A549 (cell line): ENCODE data around the gene TIGD3. TPM values are rescaled to one million over a fixed set of nuclear protein-coding genes. Genes with fewer than 3 reads are reported as not detected.

ENCODE experiments used
- ATAC-seq, 2 experiments: fragments of 200-7000 bp in 1 of 2; fragments of >200 bp in 1 of 2; cut with Nextera tagmentation in 1 of 2; cut with Tn5 transposase in 1 of 2; 3 replicates each; pipeline versions ENCODE4 v1.8.0 to v1.9.1; 2018 to 2020; ENCODE audit warnings: mild to moderate bottlenecking in 1 of 2, moderate library complexity in 1 of 2
- CTCF ChIA-PET: fragments of 300-600 bp; sonication (Branson Sonifier 250); formaldehyde crosslinking; extraction: SDS; loops from one replicate; lab custom pipeline; 2021; ENCODE audit warnings: antibody characterized with exemption, inconsistent platforms; lab: Yijun Ruan, JAX
- POLR2A ChIA-PET: fragments of 350-600 bp; formaldehyde crosslinking; extraction: SDS; loops from one replicate; lab custom pipeline; 2021; ENCODE audit warnings: antibody characterized with exemption, inconsistent platforms; lab: Yijun Ruan, JAX
- DNase-seq, 2 experiments: peaks; one replicate each; pipeline versions ENCODE4 v3.0.0 to v3.0.0-alpha.2; 2011 to 2016; ENCODE audit warnings: low read depth in 1 of 2, low spot score in 1 of 2
- FAIRE-seq: peaks from 2 replicates; lab custom pipeline; 2011; peaks lifted over from hg19 to GRCh38; lab: Jason Lieb, UNC
- H3K27ac ChIP-seq, 2 experiments: fragments of >200 bp; sonication (Bioruptor Twin); formaldehyde crosslinking; 3 replicates each; pipeline ENCODE4 v1.5.1; 2016 to 2017
- H3K4me1 ChIP-seq: fragments of >200 bp; sonication (Bioruptor Twin); formaldehyde crosslinking; 3 replicates; pipeline ENCODE4 v1.6.1; 2016
- H3K4me2 ChIP-seq: fragments of >200 bp; sonication (Bioruptor Twin); formaldehyde crosslinking; 3 replicates; pipeline ENCODE4 v1.6.1; 2016
- H3K4me3 ChIP-seq: fragments of >200 bp; sonication (Bioruptor Twin); formaldehyde crosslinking; 3 replicates; pipeline ENCODE4 v1.5.1; 2016
- H3K9me3 ChIP-seq: fragments of >200 bp; sonication (Bioruptor Twin); formaldehyde crosslinking; 3 replicates; pipeline ENCODE4 v1.6.1; 2016
- CBX8 ChIP-seq: fragments of 200-600 bp; sonication (generic); IDR thresholded peaks from 2 replicates; pipeline ENCODE4 v1.6.1; 2016
- CHD2 ChIP-seq: fragments of 150-350 bp; IDR thresholded peaks from 2 replicates; pipeline ENCODE4 v1.6.1; 2014; ENCODE audit warnings: low read length; ENCODE audit not compliant: partially characterized antibody
- CHD4 ChIP-seq: fragments of 200-600 bp; sonication (generic); IDR thresholded peaks from 2 replicates; pipeline ENCODE4 v1.6.1; 2016; ENCODE audit warnings: antibody characterized with exemption, mild to moderate bottlenecking, borderline replicate concordance
- EHF ChIP-seq: fragments of 250-450 bp; sonication (Bioruptor Pico); IDR thresholded peaks from 2 replicates; pipeline ENCODE4 v1.5.0; 2020; ENCODE audit warnings: mild to moderate bottlenecking
- EP300 ChIP-seq, 2 experiments: fragments of >200 bp; sonication (Bioruptor Twin); formaldehyde crosslinking; IDR thresholded peaks; 2 replicates in 1 of 2; 3 replicates in 1 of 2; pipeline ENCODE4 v1.6.1; 2016 to 2017
- ESRRA ChIP-seq: fragments of 150-350 bp; IDR thresholded peaks from 2 replicates; pipeline ENCODE4 v1.6.1; 2014; ENCODE audit warnings: mild to moderate bottlenecking, low read length, borderline replicate concordance
- FOSB ChIP-seq: fragments of 250-450 bp; sonication (Bioruptor Pico); IDR thresholded peaks from 2 replicates; pipeline ENCODE4 v1.5.0; 2020; ENCODE audit warnings: mild to moderate bottlenecking, moderate library complexity
- FOXS1 ChIP-seq: fragments of 250-450 bp; sonication (Bioruptor Pico); IDR thresholded peaks from 2 replicates; pipeline ENCODE4 v1.5.0; 2020; ENCODE audit warnings: mild to moderate bottlenecking, moderate library complexity
- GATA3 ChIP-seq: IDR thresholded peaks from 2 replicates; pipeline ENCODE4 v1.6.1; 2012; ENCODE audit warnings: borderline replicate concordance
- HOXA7 ChIP-seq: fragments of 250-450 bp; sonication (Bioruptor Pico); IDR thresholded peaks from 2 replicates; pipeline ENCODE4 v1.5.0; 2020; ENCODE audit warnings: mild to moderate bottlenecking, moderate library complexity
- KDM1A ChIP-seq: fragments of 200-600 bp; sonication (generic); IDR thresholded peaks from 2 replicates; pipeline ENCODE4 v1.6.1; 2016; ENCODE audit warnings: low read depth, mild to moderate bottlenecking
- NFE2L2 ChIP-seq: fragments of 150-350 bp; conservative IDR thresholded peaks from 2 replicates; pipeline ENCODE4 v1.6.1; 2014; ENCODE audit warnings: low read length
- RCOR1 ChIP-seq: fragments of 150-350 bp; IDR thresholded peaks from 2 replicates; pipeline ENCODE4 v1.6.1; 2014; ENCODE audit warnings: antibody characterized with exemption, low read length, low read depth
- TFCP2L1 ChIP-seq: fragments of 250-450 bp; sonication (Bioruptor Pico); IDR thresholded peaks from 2 replicates; pipeline ENCODE4 v1.5.0; 2021; ENCODE audit warnings: mild to moderate bottlenecking
- ZC3H11A ChIP-seq: fragments of 450-650 bp; IDR thresholded peaks from 2 replicates; pipeline ENCODE4 v1.6.1; 2014; ENCODE audit warnings: antibody characterized with exemption, mild to moderate bottlenecking
- WGBS: methylation state at CpG from one replicate; pipeline ENCODE4 v1.1.6; 2017; ENCODE audit errors: missing lambda C conversion rate; 5-methylcytosine and 5-hydroxymethylcytosine counted together
- polyA plus RNA-seq, 4 experiments: library from polyadenylated mRNA; depleted of rRNA in 3 of 4; stranded (reverse); fragments of >200 nt; fragmentation: RNase III in 1 of 4; extraction: RNeasy Plus Mini Kit Qiagen cat#74134 plus additional on column Dnase treatment in 1 of 4; gene quantifications; 2 replicates in 3 of 4; 3 replicates in 1 of 4; pipeline ENCODE4 v1.2.3, GENCODE V29; 2011 to 2017
- TF ChIP-seq, protein P1 (sequence below): fragments of 450-650 bp; IDR thresholded peaks from 2 replicates; pipeline ENCODE4 v1.6.1; 2014; ENCODE audit warnings: antibody characterized with exemption
- TF ChIP-seq, protein P2 (sequence below): IDR thresholded peaks from 2 replicates; pipeline ENCODE4 v1.6.1; 2012
- TF ChIP-seq, protein P3 (sequence below): IDR thresholded peaks from 2 replicates; pipeline ENCODE4 v1.6.1; 2012; ENCODE audit warnings: low read depth, borderline replicate concordance
- TF ChIP-seq, protein P4 (sequence below): fragments of >200 bp; sonication (Bioruptor Twin); formaldehyde crosslinking; IDR thresholded peaks from 2 replicates; pipeline ENCODE4 v1.6.1; 2016

The TIGD3 gene
- polyA plus RNA-seq, 2 of the 4 experiments (the other 2 are of a cell fraction) = 0.37 to 0.66 TPM

DNA sequence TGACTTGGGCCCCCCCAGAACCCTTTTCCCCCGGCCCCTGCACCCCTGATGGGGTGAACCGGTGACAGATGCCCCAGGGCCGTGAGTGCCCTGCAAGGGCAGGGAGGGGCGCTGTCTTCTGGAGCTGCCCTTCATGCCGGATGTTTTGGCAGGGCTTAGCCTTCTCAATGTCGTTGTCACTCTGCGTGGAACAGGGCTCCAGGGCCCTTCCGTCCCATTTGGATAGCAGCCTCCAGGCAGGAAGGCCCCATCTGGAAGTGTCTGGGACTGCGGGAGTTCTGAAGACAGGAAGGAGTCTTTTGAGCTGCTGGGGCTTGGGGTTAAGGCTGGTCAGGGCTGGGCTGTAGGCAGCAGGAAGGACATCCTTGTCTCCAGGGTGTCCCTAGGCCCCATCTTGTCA, 36.4 kb downstream of the TIGD3 start:
- H3K4me3 ChIP-seq = no peak overlapping the region
- H3K27ac ChIP-seq = peak overlapping the region in 1 of 2 experiments; percentile 55; a peak in 3 of 6 replicates
- FAIRE-seq = no peak
- POLR2A ChIA-PET = interaction anchor here (0.6 to 1.7 kb wide), 3 partner anchors 31 to 39 kb away, joined by 3 to 5 read pairs (median 5); partner anchors contain the start of gene NEAT1
- DNase-seq = peak; percentile 30 to 54
- peaks cover 44% of the 10 kb centered on the region for H3K4me1 ChIP-seq
- CTCF ChIA-PET = interaction anchor here (0.9 to 14.2 kb wide), 6 partner anchors 9 to 165 kb away, joined by 3 to 208 read pairs (median 4); partner anchors contain the start of gene NEAT1
- H3K4me2 ChIP-seq = 0 out of 3 replicates have a peak overlapping the region, but pooled peaks have one; percentile 11
- TF ChIP-seq, protein P1, sequence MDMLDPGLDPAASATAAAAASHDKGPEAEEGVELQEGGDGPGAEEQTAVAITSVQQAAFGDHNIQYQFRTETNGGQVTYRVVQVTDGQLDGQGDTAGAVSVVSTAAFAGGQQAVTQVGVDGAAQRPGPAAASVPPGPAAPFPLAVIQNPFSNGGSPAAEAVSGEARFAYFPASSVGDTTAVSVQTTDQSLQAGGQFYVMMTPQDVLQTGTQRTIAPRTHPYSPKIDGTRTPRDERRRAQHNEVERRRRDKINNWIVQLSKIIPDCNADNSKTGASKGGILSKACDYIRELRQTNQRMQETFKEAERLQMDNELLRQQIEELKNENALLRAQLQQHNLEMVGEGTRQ = no peak
- ATAC-seq = peak in 1 of 2 experiments; percentile 49; a peak in 3 of 6 replicates
- no peaks in the 10 kb centered on the region for H3K9me3 ChIP-seq
- WGBS = 75% methylated on average over 7 of the region's 9 CpGs

DNA sequence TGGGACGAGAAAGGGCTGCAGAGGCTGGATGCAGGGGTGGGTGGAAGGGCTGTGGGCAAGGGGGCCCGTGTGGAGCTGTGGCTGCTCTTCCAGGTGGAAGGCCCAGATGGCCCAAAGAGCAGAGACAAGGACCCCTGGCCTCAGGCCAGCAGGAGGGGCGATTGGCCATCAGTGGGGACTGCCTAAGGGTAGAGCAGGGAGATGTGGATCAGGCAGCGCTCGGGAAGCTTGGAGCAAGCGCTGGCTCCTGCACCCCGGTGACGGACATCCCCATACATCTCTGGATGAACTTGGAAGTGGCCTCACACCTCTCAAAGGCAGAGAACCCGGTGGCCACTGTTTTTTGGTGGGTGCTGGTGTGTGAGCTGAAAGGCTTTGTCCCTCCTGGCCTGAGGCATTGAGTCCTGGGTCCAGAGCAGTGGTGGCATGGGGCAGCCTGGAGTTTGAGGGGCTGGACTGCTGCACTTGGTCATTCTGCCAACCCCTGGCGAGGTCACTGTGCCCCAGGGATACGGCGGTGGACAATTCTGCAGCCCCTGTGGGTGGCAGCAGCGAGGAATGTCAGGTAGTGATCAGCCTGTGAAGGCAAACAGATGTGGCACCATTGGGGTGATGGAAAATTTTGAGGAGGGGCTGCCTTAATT, 37.8 kb downstream of the TIGD3 start:
- POLR2A ChIA-PET = no interaction called here
- no peaks in the 10 kb centered on the region for H3K9me3 ChIP-seq
- DNase-seq = no peak
- no peak for TF ChIP-seq RCOR1
- TF ChIP-seq EHF (CRISPR knock-in tag) = no peak
- TF ChIP-seq, all 56 proteins: peak for 0
- no peak for FAIRE-seq
- Histone ChIP-seq H3K4me2 (no peak overlapping the region), H3K27ac (peak overlapping the region in 1 of 2 experiments; percentile 17; a peak in 1 of 6 replicates), H3K4me1 (peaks cover 39% of the 10 kb centered on the region; the same call in 2 of the 3 replicates), H3K4me3 (no peak overlapping the region)
- WGBS = 83% methylated on average over 13 of the region's 13 CpGs
- ATAC-seq = no peak
- CTCF ChIA-PET = interaction anchor here (1.0 to 2.9 kb wide), 6 partner anchors 8 to 118 kb away, joined by 3 to 9 read pairs (median 5); partner anchors contain the start of gene SLC25A45

DNA sequence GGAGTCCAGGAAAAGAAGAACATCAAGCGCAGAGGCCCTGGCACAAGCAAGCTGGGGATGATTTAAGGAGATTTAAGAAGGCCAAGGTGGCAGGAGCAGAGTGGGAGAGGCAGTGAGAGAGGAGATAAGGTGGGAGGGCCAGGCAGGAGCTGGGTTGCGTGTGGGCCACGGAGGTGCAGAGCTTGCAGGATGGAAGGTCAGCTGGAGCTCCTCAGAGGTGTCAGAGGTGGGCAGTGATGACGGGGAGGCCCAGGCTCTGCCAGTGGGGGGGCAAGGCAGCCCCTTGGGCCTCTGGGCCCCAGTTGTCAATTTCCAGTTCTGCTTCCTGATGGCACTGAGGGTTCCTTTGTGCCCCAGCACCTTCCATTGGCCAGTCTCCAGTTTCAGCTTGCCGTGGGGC, 38.3 kb downstream of the TIGD3 start:
- FAIRE-seq = no peak
- TF ChIP-seq, protein P2, sequence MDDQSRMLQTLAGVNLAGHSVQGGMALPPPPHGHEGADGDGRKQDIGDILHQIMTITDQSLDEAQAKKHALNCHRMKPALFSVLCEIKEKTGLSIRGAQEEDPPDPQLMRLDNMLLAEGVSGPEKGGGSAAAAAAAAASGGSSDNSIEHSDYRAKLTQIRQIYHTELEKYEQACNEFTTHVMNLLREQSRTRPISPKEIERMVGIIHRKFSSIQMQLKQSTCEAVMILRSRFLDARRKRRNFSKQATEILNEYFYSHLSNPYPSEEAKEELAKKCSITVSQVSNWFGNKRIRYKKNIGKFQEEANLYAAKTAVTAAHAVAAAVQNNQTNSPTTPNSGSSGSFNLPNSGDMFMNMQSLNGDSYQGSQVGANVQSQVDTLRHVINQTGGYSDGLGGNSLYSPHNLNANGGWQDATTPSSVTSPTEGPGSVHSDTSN = no peak
- no peak for TF ChIP-seq TFCP2L1
- no peak for TF ChIP-seq KDM1A
- TF ChIP-seq FOXS1 (CRISPR knock-in tag) = no peak
- TF ChIP-seq, protein P3, sequence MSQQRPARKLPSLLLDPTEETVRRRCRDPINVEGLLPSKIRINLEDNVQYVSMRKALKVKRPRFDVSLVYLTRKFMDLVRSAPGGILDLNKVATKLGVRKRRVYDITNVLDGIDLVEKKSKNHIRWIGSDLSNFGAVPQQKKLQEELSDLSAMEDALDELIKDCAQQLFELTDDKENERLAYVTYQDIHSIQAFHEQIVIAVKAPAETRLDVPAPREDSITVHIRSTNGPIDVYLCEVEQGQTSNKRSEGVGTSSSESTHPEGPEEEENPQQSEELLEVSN = no peak
- no peak for TF ChIP-seq CHD2
- TF ChIP-seq ZC3H11A = no peak
- no peak for TF ChIP-seq RCOR1
- TF ChIP-seq FOSB (CRISPR knock-in tag) = no peak
- TF ChIP-seq NFE2L2 = no peak
- TF ChIP-seq, protein P4, sequence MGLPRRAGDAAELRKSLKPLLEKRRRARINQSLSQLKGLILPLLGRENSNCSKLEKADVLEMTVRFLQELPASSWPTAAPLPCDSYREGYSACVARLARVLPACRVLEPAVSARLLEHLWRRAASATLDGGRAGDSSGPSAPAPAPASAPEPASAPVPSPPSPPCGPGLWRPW = no peak
- TF ChIP-seq, all 56 proteins: peak for 0
- POLR2A ChIA-PET = no interaction called here
- H3K27ac ChIP-seq = no peak overlapping the region
- H3K4me1 ChIP-seq = peaks cover 33% of the 10 kb centered on the region; the same call in 2 of the 3 replicates
- no peak overlapping the region for H3K4me2 ChIP-seq
- CTCF ChIA-PET = interaction anchor here (1.2 to 2.9 kb wide), 6 partner anchors 10 to 117 kb away, joined by 3 to 9 read pairs (median 6); partner anchors contain the start of gene SLC25A45
- no peaks in the 10 kb centered on the region for H3K9me3 ChIP-seq
- no peak overlapping the region for H3K4me3 ChIP-seq
- ATAC-seq (no peak), DNase-seq (no peak)
- 96% methylated on average over 5 of the region's 5 CpGs for WGBS

DNA sequence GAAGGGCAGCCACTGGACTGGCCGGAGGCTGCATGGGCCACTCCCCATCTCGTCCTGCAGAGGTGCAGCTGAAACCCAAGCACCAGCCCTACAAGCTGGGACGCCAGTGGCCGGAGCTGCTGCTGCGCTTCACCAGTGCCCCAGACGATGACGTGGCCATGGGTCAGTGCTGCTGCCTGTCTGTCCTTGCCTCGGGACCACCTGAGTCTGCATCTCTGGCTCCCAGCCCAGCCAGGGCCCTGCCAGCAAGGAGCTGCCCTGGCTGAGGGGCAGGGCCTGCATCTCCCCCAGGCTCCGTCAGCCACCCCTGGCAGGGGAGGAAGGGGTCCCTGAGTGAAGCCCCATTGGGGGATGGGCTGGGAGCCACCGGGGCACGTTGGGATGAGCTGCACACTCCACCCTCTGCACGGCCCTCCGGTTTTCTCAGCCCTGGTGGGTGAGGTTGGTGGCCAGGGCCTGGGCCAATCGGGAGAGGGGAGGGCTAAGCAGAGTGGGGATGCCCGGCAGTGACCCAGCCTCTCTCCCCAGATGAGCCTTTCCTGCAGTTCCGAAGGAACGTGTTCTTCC, 39.0 kb downstream of the TIGD3 start:
- Histone ChIP-seq H3K4me3 (no peak overlapping the region), H3K27ac (no peak overlapping the region), H3K4me2 (no peak overlapping the region), H3K4me1 (peaks cover 26% of the 10 kb centered on the region; the same call in 2 of the 3 replicates), H3K9me3 (no peaks in the 10 kb centered on the region)
- POLR2A ChIA-PET = no interaction called here
- no peak for ATAC-seq
- no peak for DNase-seq
- WGBS = 90% methylated on average over 15 of the region's 17 CpGs
- no peak for FAIRE-seq
- CTCF ChIA-PET = interaction anchor here (0.7 to 2.9 kb wide), 7 partner anchors 9 to 117 kb away, joined by 3 to 9 read pairs (median 5); partner anchors contain the start of gene SLC25A45
- TF ChIP-seq, protein P4 = no peak
- no peak for TF ChIP-seq ESRRA
- no peak for TF ChIP-seq FOSB (CRISPR knock-in tag)
- TF ChIP-seq, protein P2 = no peak
- TF ChIP-seq EP300 (IDR thresholded peaks at IDR 0.05) = no peak
- TF ChIP-seq HOXA7 (CRISPR knock-in tag) = no peak
- TF ChIP-seq GATA3 = no peak
- no peak for TF ChIP-seq TFCP2L1
- TF ChIP-seq CHD4 = no peak
- TF ChIP-seq, protein P1 = no peak
- TF ChIP-seq CBX8 = no peak
